Astrocyte (in vitro differentiated cells and primary cell): Measurements from ENCODE around the gene LRP1B.

Experiments
- CTCF ChIP-seq: IDR thresholded peaks from 2 replicates; pipeline ENCODE4 v1.5.1; 2011; ENCODE audit warnings: low read depth, mild to moderate bottlenecking, inconsistent platforms, low read length, moderate library complexity; ENCODE audit not compliant: insufficient read depth
- EZH2 ChIP-seq: IDR thresholded peaks from 2 replicates; pipeline ENCODE4 v1.6.1; 2012; ENCODE audit warnings: mild to moderate bottlenecking, low read length, inconsistent platforms; ENCODE audit not compliant: insufficient read depth

- TF ChIP-seq CTCF (no peak), EZH2 (no peak)
These were observed 719.4 kb downstream of the LRP1B start for GRCh38 chr2:141411419-141411818.
